DOHH2 (cell line): ENCODE measurements around the gene LMOD3.

Experiments used
- H3F3A ChIP-seq: fragments of 200-600 bp; sonication (generic), shearing (Covaris generic); 2 replicates; pipeline ENCODE4 v1.6.0; 2016; ENCODE audit warnings: antibody characterized with exemption, mild to moderate bottlenecking; ENCODE audit not compliant: control insufficient read depth, insufficient read depth
- H3K27ac ChIP-seq: fragments of 200-600 bp; sonication (generic); 2 replicates; pipeline ENCODE4 v1.5.1; 2014; ENCODE audit warnings: low read depth, mild to moderate bottlenecking, low read length, moderate library complexity
- H3K27me3 ChIP-seq: fragments of 200-600 bp; sonication (generic); 2 replicates; pipeline ENCODE4 v1.6.1; 2014; ENCODE audit warnings: mild to moderate bottlenecking, low read length, mixed read lengths; ENCODE audit not compliant: control insufficient read depth
- H3K36me3 ChIP-seq: fragments of 200-600 bp; sonication (generic); 2 replicates; pipeline ENCODE4 v1.6.1; 2014; ENCODE audit warnings: mild to moderate bottlenecking, low read length, moderate library complexity, mixed read lengths; ENCODE audit not compliant: control insufficient read depth
- H3K4me1 ChIP-seq: fragments of 200-600 bp; sonication (generic); 2 replicates; pipeline ENCODE4 v1.6.1; 2014; ENCODE audit warnings: mild to moderate bottlenecking, low read length, mixed read lengths; ENCODE audit not compliant: control insufficient read depth
- H3K4me2 ChIP-seq: fragments of 200-600 bp; sonication (generic); 2 replicates; pipeline ENCODE4 v1.6.0; 2014; ENCODE audit warnings: mild to moderate bottlenecking, low read length, moderate library complexity
- H3K4me3 ChIP-seq: fragments of 200-600 bp; sonication (generic); 2 replicates; pipeline ENCODE4 v1.5.1; 2014; ENCODE audit warnings: mild to moderate bottlenecking, low read length, mixed read lengths
- H3K79me2 ChIP-seq: fragments of 200-600 bp; sonication (generic); 2 replicates; pipeline ENCODE4 v1.6.1; 2014; ENCODE audit warnings: mild to moderate bottlenecking, low read length, mixed read lengths; ENCODE audit not compliant: control insufficient read depth
- H3K9me2 ChIP-seq: fragments of 200-600 bp; sonication (generic); replicated peaks from 2 replicates; pipeline ENCODE4 v1.6.1; 2014; ENCODE audit warnings: mild to moderate bottlenecking, low read length, mixed read lengths; ENCODE audit not compliant: control insufficient read depth
- H3K9me3 ChIP-seq: fragments of 200-600 bp; sonication (generic); 2 replicates; pipeline ENCODE4 v1.6.1; 2014; ENCODE audit warnings: antibody characterized with exemption, low read length, mixed read lengths; ENCODE audit not compliant: control insufficient read depth, insufficient read depth
- H4K20me1 ChIP-seq: fragments of 200-600 bp; sonication (generic); 2 replicates; pipeline ENCODE4 v1.6.0; 2014; ENCODE audit warnings: low read depth, mild to moderate bottlenecking, antibody characterized with exemption, low read length, moderate library complexity; ENCODE audit not compliant: control insufficient read depth, insufficient read depth
- EZH2phosphoT487 ChIP-seq: fragments of 200-600 bp; sonication (generic); IDR thresholded peaks from 2 replicates; pipeline ENCODE4 v1.6.1; 2017; ENCODE audit warnings: borderline replicate concordance, mild to moderate bottlenecking, antibody characterized with exemption, low read length, moderate library complexity, mixed read lengths
- TF ChIP-seq, protein P1 (sequence below): fragments of 200-600 bp; sonication (generic); IDR thresholded peaks from one replicate; pipeline ENCODE4 v1.5.1; 2014; ENCODE audit warnings: antibody characterized with exemption, mild to moderate bottlenecking, low read depth, low read length; ENCODE audit not compliant: poor library complexity, severe bottlenecking

Gene LMOD3

DNA sequence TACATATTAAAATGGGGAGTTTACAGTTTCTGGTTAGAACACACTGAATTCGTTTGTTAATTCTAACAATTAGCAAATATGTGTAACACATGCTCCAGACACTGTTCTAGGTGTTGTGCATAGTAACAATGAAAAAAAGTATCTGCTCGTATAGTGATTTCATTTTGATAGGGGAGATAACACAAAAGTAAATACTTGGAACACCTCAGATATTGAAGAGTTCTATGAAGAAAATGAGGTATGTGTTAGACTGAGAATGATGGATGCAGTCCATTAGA lies 63.5 kb downstream of the LMOD3 start:
- H3K36me3 ChIP-seq, result peaks cover 88% of the 10 kb centered on the region
- H3K27ac ChIP-seq, result peak overlapping the region; percentile 65
- peak overlapping the region; percentile 64 for H3K4me2 ChIP-seq
- no peaks in the 10 kb centered on the region for H3K9me2 ChIP-seq
- H3K27me3 ChIP-seq, result no peaks in the 10 kb centered on the region
- H3K9me3 ChIP-seq, result no peaks in the 10 kb centered on the region
- H4K20me1 ChIP-seq, result no peaks in the 10 kb centered on the region
- TF ChIP-seq EZH2phosphoT487, result no peak
- TF ChIP-seq, protein P1, sequence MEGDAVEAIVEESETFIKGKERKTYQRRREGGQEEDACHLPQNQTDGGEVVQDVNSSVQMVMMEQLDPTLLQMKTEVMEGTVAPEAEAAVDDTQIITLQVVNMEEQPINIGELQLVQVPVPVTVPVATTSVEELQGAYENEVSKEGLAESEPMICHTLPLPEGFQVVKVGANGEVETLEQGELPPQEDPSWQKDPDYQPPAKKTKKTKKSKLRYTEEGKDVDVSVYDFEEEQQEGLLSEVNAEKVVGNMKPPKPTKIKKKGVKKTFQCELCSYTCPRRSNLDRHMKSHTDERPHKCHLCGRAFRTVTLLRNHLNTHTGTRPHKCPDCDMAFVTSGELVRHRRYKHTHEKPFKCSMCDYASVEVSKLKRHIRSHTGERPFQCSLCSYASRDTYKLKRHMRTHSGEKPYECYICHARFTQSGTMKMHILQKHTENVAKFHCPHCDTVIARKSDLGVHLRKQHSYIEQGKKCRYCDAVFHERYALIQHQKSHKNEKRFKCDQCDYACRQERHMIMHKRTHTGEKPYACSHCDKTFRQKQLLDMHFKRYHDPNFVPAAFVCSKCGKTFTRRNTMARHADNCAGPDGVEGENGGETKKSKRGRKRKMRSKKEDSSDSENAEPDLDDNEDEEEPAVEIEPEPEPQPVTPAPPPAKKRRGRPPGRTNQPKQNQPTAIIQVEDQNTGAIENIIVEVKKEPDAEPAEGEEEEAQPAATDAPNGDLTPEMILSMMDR, result no peak
- peaks cover 20% of the 10 kb centered on the region for H3K4me1 ChIP-seq
- peaks cover 11% of the 10 kb centered on the region for H3F3A ChIP-seq
- peak overlapping the region; percentile 24 for H3K4me3 ChIP-seq
- no peaks in the 10 kb centered on the region for H3K79me2 ChIP-seq

DNA sequence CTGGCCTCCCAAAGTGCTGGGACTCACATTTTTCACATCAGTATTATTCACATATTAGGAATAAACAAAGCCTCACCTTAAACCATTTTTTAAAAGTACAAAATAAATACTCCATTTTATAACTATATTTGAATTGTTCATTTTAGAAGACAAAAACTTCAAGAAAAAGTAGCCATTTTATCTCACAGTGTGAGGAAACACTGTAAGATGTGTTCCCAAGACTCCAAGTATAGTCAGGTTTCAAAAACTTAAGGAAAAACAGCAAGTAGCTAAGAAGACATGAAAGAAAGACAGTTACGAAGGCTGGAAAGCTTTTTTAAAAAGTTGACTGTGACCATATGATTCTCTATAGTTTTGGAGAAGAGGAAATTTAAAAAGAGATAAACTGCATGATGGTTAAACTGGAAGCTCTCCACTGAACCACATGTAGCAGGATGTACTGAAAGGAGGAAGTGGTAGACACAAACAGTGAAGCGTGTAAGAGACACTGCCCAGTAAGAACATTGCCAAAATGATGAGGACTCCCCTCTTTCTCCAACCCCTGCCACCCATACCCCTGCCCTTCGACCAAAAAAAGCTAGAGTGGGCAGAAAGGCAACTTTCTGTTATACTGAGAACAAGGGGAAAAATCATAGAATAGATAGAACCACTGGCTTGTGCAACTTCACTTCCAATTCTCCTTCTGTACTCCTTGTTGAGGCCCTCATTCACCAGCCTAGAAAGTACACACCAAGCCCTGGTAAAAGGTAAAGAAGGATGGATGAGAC lies 64.0 kb downstream of the LMOD3 start:
- Histone ChIP-seq H3K79me2 (no peaks in the 10 kb centered on the region), H4K20me1 (no peaks in the 10 kb centered on the region), H3K4me3 (peak overlapping the region; percentile 24), H3K27me3 (no peaks in the 10 kb centered on the region), H3K9me2 (no peaks in the 10 kb centered on the region), H3K4me2 (peak overlapping the region; percentile 64), H3K27ac (peak overlapping the region; percentile 65), H3K9me3 (no peaks in the 10 kb centered on the region), H3K36me3 (peaks cover 87% of the 10 kb centered on the region), H3K4me1 (peaks cover 20% of the 10 kb centered on the region), H3F3A (peaks cover 17% of the 10 kb centered on the region)
- TF ChIP-seq, protein P1, result no peak
- no peak for TF ChIP-seq EZH2phosphoT487
